ENCODE results near the gene SLC7A4. TPM values are rescaled to one million over a fixed set of nuclear protein-coding genes. Genes with fewer than 3 reads are reported as not detected.

SLC7A4 gene
- total RNA-seq, 3 donors from 2014 or later = 1.6 to 2.4 (median 2.0) TPM

- no peak for TF ChIP-seq POLR2AphosphoS5 (IDR thresholded peaks at IDR 0.05)
- no peak for TF ChIP-seq CTCF (IDR thresholded peaks at IDR 0.05)
- TF ChIP-seq POLR2A (IDR thresholded peaks at IDR 0.05) = no peak
- H3K27me3 ChIP-seq = no peaks in the 10 kb centered on the region
- H3K36me3 ChIP-seq = no peaks in the 10 kb centered on the region
- no peak overlapping the region for H3K27ac ChIP-seq
- intact Hi-C loops (cut with DNase I; ENCODE audit: low total_unique reads) = loop anchor here (5.0 kb wide), 1 partner anchor 1015 kb away; no protein-coding TSS in a partner anchor
- DNase-seq (ENCODE audit: low spot score in 2 of 2) = no peak
- H3K4me1 ChIP-seq = peaks cover 0 to 9% of the 10 kb centered on the region in 2 donors
- no peaks in the 10 kb centered on the region for H3K9me3 ChIP-seq
- H3K4me3 ChIP-seq = no peak overlapping the region
Measured at GRCh38 chr22:20987375-20987774, 45.0 kb downstream of the SLC7A4 start.

GRCh38 chr22:20986365-20986764, 46.0 kb downstream of the SLC7A4 start:
- no peak for DNase-seq (ENCODE audit: low spot score in 2 of 2)
- Histone ChIP-seq H3K27ac (no peak overlapping the region), H3K36me3 (no peaks in the 10 kb centered on the region), H3K9me3 (no peaks in the 10 kb centered on the region), H3K4me1 (peaks cover 0 to 10% of the 10 kb centered on the region in 2 donors), H3K27me3 (no peaks in the 10 kb centered on the region), H3K4me3 (no peak overlapping the region)
- intact Hi-C loops (cut with DNase I; ENCODE audit: low total_unique reads) = loop anchor here (5.0 kb wide), 1 partner anchor 1016 kb away; no protein-coding TSS in a partner anchor
- no peak for TF ChIP-seq CTCF (IDR thresholded peaks at IDR 0.05)
- TF ChIP-seq POLR2AphosphoS5 (IDR thresholded peaks at IDR 0.05) = no peak
- TF ChIP-seq POLR2A (IDR thresholded peaks at IDR 0.05) = no peak

GRCh38 chr22:20985720-20986119, 46.6 kb downstream of the SLC7A4 start:
- no peak for DNase-seq (ENCODE audit: low spot score in 2 of 2)
- peaks cover 0 to 15% of the 10 kb centered on the region in 2 donors for H3K4me1 ChIP-seq
- intact Hi-C loops (cut with DNase I; ENCODE audit: low total_unique reads) = loop anchor here (5.0 kb wide), 1 partner anchor 1017 kb away; no protein-coding TSS in a partner anchor
- H3K9me3 ChIP-seq = no peaks in the 10 kb centered on the region
- no peaks in the 10 kb centered on the region for H3K36me3 ChIP-seq
- TF ChIP-seq POLR2AphosphoS5 (IDR thresholded peaks at IDR 0.05) = no peak
- TF ChIP-seq CTCF (IDR thresholded peaks at IDR 0.05) = no peak
- TF ChIP-seq POLR2A (IDR thresholded peaks at IDR 0.05) = no peak
- no peak overlapping the region for H3K27ac ChIP-seq
- no peak overlapping the region for H3K4me3 ChIP-seq
- no peaks in the 10 kb centered on the region for H3K27me3 ChIP-seq

GRCh38 chr22:20983081-20983771, 49.1 kb downstream of the SLC7A4 start:
- Histone ChIP-seq H3K9me3 (no peaks in the 10 kb centered on the region), H3K4me1 (peaks cover 4 to 21% of the 10 kb centered on the region in 2 donors), H3K27me3 (no peaks in the 10 kb centered on the region), H3K27ac (no peak overlapping the region), H3K4me3 (peak overlapping the region; percentile 85 to 92 (median 86)), H3K36me3 (no peaks in the 10 kb centered on the region)
- intact Hi-C loops (cut with DNase I; ENCODE audit: low total_unique reads) = no loop called here
- no peak for DNase-seq (ENCODE audit: low spot score in 2 of 2)
- no peak for TF ChIP-seq POLR2AphosphoS5 (IDR thresholded peaks at IDR 0.05)
- TF ChIP-seq CTCF (IDR thresholded peaks at IDR 0.05) = no peak
- no peak for TF ChIP-seq POLR2A (IDR thresholded peaks at IDR 0.05)

GRCh38 chr22:20982563-20982882, 49.8 kb downstream of the SLC7A4 start:
- no peaks in the 10 kb centered on the region for H3K27me3 ChIP-seq
- intact Hi-C loops (cut with DNase I; ENCODE audit: low total_unique reads) = no loop called here
- TF ChIP-seq POLR2A (IDR thresholded peaks at IDR 0.05) (no peak), CTCF (IDR thresholded peaks at IDR 0.05) (no peak), POLR2AphosphoS5 (IDR thresholded peaks at IDR 0.05) (no peak)
- no peaks in the 10 kb centered on the region for H3K9me3 ChIP-seq
- H3K4me1 ChIP-seq = peaks cover 4 to 21% of the 10 kb centered on the region in 2 donors
- peak overlapping the region; percentile 92 for H3K27ac ChIP-seq
- peak overlapping the region; percentile 85 to 92 (median 86) for H3K4me3 ChIP-seq
- no peak for DNase-seq (ENCODE audit: low spot score in 2 of 2)
- H3K36me3 ChIP-seq = no peaks in the 10 kb centered on the region
